HG03378 (cell line): Measurements from ENCODE around the gene GPR15.

ENCODE experiments used
- ATAC-seq: cut with Tn5 transposase; IDR thresholded peaks from one replicate; pipeline ENCODE4 v1.9.1; 2021; ENCODE audit warnings: mild to moderate bottlenecking, moderate library complexity; ENCODE audit not compliant: unreplicated experiment

The GPR15 gene

DNA sequence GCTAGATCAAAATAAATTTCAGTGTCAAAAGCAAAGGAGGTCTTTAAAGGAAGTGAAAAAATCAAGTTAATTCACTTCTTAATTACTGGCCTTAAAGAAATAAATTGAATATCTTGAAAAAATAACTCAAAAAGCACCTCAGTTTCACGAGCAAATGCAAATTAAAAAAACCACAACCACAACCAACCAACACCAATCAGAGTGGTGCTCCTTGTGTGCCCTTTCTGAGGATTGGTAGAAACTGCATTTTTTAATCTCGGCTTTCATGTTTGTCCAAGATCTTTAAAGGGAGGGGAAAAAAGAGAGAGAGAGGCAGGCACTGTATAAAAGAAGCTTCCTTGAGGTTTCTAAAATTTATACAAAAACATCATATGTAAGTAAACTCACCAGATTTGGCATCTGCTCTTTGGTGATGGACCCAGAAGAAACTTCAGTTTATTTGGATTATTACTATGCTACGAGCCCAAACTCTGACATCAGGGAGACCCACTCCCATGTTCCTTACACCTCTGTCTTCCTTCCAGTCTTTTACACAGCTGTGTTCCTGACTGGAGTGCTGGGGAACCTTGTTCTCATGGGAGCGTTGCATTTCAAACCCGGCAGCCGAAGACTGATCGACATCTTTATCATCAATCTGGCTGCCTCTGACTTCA lies at the start of gene GPR15:
GPR15 (plus strand) TSS at position 357 of the 653 bp plus-strand sequence; CDS start at position 413, 56 bp downstream.
- peak; percentile 22 for ATAC-seq

- no peak for ATAC-seq
These were observed 48.9 kb upstream of the GPR15 start for GRCh38 chr3:98482717-98483482.

DNA sequence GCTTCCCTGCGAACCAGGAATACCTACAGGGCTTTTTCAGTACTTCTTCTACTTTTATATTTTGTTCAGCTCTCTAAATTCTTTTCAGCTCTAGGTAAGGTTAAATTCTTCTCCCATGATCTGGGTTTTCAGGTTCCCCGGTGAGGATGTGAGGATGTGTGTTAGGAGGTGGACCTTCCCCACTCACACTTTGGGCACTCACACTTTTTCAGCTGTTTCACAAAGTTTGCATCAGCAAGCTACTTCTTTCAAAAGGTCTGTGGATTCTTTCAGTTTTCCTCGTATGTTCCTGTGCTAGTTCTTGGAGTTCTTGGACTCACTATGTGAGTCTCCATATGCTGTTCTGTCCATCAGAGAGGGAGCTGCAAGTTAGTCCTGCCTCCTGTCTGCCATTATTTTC lies 48.2 kb upstream of the GPR15 start:
- no peak for ATAC-seq

DNA sequence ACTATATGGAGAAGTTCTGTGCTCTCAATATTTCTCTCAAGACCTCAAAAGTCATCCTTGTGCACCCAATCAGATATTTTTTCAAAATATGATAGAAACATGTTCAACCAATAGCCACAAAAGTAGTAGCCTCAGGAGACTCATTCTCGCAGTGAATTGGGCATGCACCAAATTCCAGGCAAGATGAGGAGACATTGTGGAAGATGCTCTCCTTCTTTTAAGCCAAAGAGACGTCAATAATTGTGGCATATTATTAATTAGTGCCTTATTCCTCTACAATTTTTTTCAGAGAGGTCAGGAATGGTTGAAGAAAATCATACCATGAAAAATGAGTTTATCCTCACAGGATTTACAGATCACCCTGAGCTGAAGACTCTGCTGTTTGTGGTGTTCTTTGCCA lies 34.4 kb upstream of the GPR15 start, which contains the start of gene OR5K2:
OR5K2 (plus strand) TSS at position 301 of the 400 bp plus-strand sequence; CDS start at position 301, 0 bp downstream.
- ATAC-seq, result no peak

- no peak for ATAC-seq
These were observed 31.8 kb upstream of the GPR15 start for GRCh38 chr3:98500019-98500418.

- ATAC-seq, result no peak
These were observed 30.5 kb upstream of the GPR15 start for GRCh38 chr3:98501270-98501669.

DNA sequence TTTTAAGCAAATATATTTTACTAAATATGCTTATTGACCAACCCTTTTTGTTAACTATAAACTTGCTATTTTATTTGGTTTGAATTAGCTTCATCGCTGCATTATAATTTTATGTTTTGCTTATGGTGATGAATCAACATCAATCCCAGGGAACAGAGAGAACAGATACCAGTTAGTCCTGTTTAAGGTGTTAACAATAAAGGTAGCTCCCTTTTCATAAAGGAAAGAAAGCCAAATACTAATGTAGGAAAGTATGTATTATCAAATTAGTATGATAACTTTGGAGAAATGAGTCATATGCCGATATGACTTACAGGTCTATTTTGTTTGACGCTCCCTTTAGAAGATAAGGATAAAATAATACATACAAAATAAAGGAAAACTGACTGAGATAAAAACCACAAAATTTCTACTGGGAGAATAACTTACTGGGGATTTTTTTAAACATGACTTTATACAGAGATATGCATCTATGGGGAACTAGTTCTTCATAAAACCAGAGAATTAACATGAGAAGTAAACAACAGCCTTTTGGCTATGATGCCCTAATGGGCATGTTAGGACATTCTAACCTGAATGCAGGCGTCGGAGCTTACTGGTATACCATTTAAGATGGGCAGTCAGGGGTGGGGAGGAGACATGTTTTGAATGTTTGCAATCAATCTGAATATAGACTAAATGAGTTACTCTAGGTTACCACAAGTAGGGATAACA lies 29.8 kb upstream of the GPR15 start:
- ATAC-seq, result no peak

DNA sequence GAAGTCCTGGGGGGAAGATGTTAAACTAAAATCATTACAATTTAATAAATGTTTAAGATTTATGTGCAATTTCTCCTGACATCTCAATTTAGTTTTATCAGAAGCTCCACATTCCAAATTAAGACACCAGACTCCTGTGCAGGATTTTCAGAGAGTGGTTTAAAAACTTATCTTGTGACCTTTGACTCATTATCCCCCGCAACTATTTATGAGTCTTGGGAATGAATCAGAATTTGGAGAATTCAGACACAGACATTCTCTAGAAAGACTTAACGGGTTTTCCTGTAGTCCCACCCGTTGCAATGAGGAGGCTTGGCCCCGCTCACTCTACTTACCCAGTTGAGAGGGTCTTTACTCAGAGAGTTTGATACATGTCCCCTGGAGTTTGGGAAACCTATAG lies 27.2 kb upstream of the GPR15 start:
- no peak for ATAC-seq

DNA sequence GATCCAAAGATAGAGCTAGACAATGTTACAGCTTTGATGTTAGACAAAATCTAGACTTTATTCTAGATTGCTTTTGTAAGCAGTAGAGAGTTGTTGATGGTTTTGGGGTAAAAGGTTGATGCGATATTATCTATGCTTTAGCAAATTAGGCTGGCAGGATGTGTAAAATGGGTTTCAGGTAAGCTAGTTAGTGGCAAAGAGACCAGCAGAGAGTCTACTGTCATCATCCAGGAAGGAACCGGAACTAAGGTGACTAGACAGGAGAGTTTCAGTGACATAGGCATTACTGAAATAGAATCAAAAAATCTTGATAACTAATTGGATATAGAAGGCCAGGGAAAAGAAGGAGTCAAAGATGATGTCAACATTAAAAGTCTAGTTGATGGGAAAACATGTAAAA lies 23.2 kb upstream of the GPR15 start:
- ATAC-seq, result no peak

GRCh38 chr3:98512576-98512975 lies 19.2 kb upstream of the GPR15 start:
- no peak for ATAC-seq

DNA sequence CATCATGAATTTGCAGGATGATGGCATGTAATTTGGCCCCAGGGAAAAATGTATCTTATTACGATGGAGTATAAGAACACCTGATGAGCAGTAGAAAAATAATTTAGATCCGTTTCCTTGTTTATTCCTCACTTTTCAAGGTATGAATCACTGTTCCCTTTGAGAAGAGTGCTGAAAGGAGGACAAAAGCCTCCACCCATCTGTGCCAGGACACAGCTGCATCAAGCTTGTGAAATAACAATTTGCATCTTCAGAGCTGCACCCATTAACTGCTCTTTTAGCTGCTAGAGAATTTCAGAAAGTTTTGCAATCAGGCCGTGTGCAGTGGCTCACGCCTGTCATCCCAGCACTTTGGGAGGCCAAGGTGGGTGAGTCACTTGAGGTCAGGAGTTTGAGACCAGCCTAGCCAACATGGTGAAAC lies 18.7 kb upstream of the GPR15 start:
- ATAC-seq, result no peak

DNA sequence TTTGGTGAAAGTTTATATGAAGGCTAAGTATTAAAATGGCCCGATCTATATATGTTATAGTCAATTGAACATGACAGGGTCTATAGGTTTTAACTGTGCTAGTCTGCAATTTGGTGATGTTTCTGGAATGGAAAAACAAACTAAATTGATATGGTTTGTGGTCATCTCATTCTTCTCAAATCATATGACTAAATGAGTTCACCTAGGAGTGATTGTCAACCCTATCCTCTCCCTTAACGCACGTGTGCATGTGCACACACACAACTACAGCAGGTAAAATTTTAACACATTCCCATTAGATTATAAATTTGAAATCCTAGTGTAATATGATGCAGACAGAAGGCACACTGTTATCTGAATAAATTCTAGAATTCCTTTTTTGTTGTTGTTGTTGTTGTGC lies 18.0 kb upstream of the GPR15 start:
- no peak for ATAC-seq

- no peak for ATAC-seq
These were observed 16.8 kb upstream of the GPR15 start for GRCh38 chr3:98514948-98515347.

GRCh38 chr3:98518816-98519215 lies 13.0 kb upstream of the GPR15 start:
- ATAC-seq, result no peak

DNA sequence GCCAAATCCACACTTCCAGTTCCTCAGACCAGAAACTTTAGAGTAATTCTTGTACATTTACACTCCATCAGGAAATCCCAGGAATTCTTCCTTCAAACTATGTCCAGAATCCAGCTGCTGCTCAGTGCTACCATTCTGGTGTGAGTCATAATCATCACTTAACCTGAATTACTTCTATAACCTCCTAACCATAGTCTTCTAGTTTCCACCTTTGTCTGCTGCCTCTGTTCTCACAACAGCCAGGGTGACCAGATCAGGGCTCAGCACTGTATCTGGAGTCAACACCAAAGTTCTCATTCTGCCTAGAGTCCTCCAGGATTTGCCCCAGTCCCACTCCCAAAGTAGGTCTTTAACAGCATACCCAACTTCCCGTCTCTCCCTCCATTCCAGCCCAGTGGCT lies 12.4 kb upstream of the GPR15 start:
- ATAC-seq, result no peak

- ATAC-seq, result peak; percentile 45
These were observed 9.8 kb upstream of the GPR15 start for GRCh38 chr3:98521897-98522543.

- peak; percentile 78 for ATAC-seq
These were observed 9.1 kb upstream of the GPR15 start, which contains the start of gene CLDND1 for GRCh38 chr3:98522544-98523281. TSS of gene CLDND1 (minus strand) at chr3:98522902. CDS start at chr3:98521424, 1,478 bp downstream.

- no peak for ATAC-seq
These were observed 6.3 kb upstream of the GPR15 start for GRCh38 chr3:98525494-98525893.

- no peak for ATAC-seq
These were observed 3.1 kb upstream of the GPR15 start for GRCh38 chr3:98528474-98529346.
